K562 treated with DMSO at 1 percent for 24 hours (cell line): Measurements from ENCODE around the gene METRNL. TPM values are rescaled to one million over a fixed set of nuclear protein-coding genes. Genes with fewer than 3 reads are reported as not detected.

Experiments used
- total RNA-seq: library from RNA; unstranded; fragments of 300-600 nt; gene quantifications from 2 replicates; pipeline ENCODE4 v1.2.3, GENCODE V29; 2022; ENCODE audit warnings: low read depth; ENCODE audit not compliant: insufficient read depth

METRNL gene, protein sequence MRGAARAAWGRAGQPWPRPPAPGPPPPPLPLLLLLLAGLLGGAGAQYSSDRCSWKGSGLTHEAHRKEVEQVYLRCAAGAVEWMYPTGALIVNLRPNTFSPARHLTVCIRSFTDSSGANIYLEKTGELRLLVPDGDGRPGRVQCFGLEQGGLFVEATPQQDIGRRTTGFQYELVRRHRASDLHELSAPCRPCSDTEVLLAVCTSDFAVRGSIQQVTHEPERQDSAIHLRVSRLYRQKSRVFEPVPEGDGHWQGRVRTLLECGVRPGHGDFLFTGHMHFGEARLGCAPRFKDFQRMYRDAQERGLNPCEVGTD
- total RNA-seq = 29.8 and 30.8 TPM in 2 replicates

GRCh38 chr17:83079352-83079747, at the start of gene METRNL:
TSS of gene METRNL (plus strand) at chr17:83079609. CDS start at chr17:83079816, 207 bp downstream.

Other genes starting within 250 kb of the METRNL start
- not detected in 2 replicates for gene ZNF750, start 239.6 kb upstream of the METRNL start, total RNA-seq